ENCODE measurements around the gene RAB6B.

RAB6B gene

DNA sequence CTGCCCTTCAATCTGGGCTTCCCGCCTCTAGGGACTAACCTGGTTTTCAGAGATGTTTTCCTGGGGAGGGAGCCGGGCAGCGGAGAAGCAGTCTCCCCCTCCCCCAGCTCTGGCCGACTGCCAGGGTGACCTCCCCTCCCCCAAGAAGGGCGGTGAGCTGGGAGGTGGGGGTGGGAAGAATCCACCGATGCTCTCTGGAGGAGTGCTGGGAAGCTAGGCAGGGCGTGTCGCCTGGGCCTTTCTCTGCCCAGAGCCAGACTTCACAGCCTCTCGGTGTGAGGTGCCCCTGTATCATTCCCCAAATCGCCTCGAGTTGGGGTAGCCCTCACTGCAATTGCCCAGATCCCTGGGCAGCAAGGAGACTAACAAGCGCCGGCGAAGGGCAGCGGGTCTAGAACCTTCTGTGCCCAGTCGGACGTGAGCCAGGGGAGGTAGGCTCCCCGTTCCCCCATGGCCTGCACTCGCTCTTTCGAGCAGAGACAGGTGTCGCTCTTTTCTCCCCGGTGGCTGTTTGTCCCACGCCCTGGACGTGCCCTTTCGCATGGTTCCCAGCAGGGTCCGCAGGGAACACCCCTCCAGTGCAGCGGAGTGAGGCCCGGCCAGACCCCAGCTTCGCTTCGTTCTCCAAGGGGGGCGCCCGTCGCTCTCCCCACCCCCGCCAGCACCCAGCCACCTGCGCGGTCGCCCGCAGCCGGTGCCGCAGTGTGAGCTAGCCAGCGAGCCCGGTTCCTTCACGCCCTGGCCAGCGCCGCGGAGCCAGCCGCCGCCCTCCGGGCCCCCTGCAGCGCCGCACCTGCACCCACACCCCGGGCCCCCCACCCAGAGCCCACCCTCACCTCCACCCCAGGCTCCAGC, 1.1 kb downstream of the RAB6B start (continued):
- TF ChIP-seq, protein P1, sequence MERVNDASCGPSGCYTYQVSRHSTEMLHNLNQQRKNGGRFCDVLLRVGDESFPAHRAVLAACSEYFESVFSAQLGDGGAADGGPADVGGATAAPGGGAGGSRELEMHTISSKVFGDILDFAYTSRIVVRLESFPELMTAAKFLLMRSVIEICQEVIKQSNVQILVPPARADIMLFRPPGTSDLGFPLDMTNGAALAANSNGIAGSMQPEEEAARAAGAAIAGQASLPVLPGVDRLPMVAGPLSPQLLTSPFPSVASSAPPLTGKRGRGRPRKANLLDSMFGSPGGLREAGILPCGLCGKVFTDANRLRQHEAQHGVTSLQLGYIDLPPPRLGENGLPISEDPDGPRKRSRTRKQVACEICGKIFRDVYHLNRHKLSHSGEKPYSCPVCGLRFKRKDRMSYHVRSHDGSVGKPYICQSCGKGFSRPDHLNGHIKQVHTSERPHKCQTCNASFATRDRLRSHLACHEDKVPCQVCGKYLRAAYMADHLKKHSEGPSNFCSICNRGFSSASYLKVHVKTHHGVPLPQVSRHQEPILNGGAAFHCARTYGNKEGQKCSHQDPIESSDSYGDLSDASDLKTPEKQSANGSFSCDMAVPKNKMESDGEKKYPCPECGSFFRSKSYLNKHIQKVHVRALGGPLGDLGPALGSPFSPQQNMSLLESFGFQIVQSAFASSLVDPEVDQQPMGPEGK (CRISPR knock-in tag; IDR thresholded peaks at IDR 0.05; ENCODE audit: borderline replicate concordance), result no peak
- TF ChIP-seq, protein P2, sequence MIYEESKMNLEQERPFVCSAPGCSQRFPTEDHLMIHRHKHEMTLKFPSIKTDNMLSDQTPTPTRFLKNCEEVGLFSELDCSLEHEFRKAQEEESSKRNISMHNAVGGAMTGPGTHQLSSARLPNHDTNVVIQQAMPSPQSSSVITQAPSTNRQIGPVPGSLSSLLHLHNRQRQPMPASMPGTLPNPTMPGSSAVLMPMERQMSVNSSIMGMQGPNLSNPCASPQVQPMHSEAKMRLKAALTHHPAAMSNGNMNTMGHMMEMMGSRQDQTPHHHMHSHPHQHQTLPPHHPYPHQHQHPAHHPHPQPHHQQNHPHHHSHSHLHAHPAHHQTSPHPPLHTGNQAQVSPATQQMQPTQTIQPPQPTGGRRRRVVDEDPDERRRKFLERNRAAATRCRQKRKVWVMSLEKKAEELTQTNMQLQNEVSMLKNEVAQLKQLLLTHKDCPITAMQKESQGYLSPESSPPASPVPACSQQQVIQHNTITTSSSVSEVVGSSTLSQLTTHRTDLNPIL (CRISPR knock-in tag; IDR thresholded peaks at IDR 0.05; ENCODE audit: low read depth), result no peak
- no peak for TF ChIP-seq SNAI2 (CRISPR knock-in tag; IDR thresholded peaks at IDR 0.05)

DNA sequence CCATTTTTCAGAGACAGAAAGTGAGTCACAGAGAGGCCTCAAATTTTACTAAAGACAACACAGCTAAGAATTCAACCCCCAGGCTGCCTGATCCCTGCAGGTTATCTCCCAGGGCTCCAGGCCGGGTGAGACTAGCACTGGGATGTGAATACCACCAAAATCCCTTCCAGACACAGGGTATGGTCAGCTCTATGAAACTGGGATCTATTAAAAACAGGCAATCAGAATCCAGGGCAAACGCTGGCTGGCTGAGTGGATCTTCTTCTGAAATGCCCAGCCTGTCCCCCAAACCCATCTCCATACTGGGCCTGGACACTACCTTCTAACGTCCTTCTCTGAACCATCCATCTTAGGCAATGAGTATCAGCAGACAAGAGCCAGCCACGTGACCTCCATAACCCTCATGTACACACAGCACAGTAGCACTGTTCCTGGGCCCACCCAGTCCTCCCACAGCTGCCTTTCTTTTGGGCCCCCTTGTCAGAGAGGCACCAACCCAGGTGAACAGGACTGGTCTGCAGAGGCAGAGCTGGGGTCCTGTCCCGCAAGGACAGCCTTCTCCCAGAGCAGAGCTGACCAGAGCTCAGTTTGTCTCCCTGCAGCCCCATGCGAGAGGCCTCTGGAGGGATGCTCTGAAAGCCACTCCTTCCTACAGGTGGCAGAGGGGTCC, 1.9 kb downstream of the RAB6B start:
- ATAC-seq, result no peak
- TF ChIP-seq, protein P3, sequence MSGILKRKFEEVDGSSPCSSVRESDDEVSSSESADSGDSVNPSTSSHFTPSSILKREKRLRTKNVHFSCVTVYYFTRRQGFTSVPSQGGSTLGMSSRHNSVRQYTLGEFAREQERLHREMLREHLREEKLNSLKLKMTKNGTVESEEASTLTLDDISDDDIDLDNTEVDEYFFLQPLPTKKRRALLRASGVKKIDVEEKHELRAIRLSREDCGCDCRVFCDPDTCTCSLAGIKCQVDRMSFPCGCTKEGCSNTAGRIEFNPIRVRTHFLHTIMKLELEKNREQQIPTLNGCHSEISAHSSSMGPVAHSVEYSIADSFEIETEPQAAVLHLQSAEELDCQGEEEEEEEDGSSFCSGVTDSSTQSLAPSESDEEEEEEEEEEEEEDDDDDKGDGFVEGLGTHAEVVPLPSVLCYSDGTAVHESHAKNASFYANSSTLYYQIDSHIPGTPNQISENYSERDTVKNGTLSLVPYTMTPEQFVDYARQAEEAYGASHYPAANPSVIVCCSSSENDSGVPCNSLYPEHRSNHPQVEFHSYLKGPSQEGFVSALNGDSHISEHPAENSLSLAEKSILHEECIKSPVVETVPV (CRISPR knock-in tag; IDR thresholded peaks at IDR 0.05), result no peak
- TF ChIP-seq, protein P2 (CRISPR knock-in tag; IDR thresholded peaks at IDR 0.05; ENCODE audit: low read depth), result no peak
- TF ChIP-seq ZNF8 (CRISPR knock-in tag; IDR thresholded peaks at IDR 0.05) (no peak), BACH2 (CRISPR knock-in tag; IDR thresholded peaks at IDR 0.05; ENCODE audit: borderline replicate concordance) (no peak)

DNA sequence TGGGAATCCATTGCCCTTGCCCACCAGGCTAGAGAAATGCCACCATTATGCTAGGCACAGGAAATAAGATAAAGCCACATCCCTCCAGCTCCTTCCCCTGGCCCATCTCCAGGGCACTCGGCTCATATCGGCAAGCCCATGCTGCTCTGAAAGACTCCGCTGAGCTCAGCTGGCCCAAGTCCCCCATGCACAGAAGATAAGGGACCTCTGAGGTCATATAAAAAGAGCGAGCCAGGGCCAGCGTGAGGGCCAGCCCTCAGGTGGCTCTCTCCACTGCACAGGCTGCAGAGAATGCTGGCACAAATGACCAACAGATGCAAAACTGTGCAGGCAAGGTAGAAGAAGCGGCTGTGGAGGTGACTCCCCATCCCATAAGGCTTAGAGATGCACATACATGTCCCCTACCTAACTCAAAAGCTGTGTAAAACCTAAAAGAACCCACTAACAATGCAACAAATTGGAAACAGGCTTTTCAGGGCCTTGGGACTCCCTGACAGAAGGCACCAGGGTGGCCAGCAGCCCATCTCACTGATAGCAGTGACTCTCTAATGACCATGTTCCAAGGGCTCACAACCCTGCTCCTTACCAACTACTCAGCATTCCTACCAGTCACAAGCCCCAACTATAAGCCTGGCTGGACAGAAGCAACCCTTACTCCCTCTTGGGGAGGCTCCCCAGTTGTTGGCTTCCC, 3.0 kb downstream of the RAB6B start:
- no peak for ATAC-seq
- TF ChIP-seq OSR1 (CRISPR knock-in tag; IDR thresholded peaks at IDR 0.05) (no peak), ZC3H10 (CRISPR knock-in tag; IDR thresholded peaks at IDR 0.05) (no peak), GLIS3 (CRISPR knock-in tag; IDR thresholded peaks at IDR 0.05) (no peak), ZFP30 (CRISPR knock-in tag; IDR thresholded peaks at IDR 0.05) (no peak), PPARA (CRISPR knock-in tag; IDR thresholded peaks at IDR 0.05; ENCODE audit: borderline replicate concordance) (no peak), ESRRG (CRISPR knock-in tag; IDR thresholded peaks at IDR 0.05) (no peak), ZFP3 (CRISPR knock-in tag; IDR thresholded peaks at IDR 0.05) (no peak), ISL1 (CRISPR knock-in tag; IDR thresholded peaks at IDR 0.05) (no peak), SNAI2 (CRISPR knock-in tag; IDR thresholded peaks at IDR 0.05) (no peak), CSDC2 (CRISPR knock-in tag; IDR thresholded peaks at IDR 0.05) (no peak), BACH2 (CRISPR knock-in tag; IDR thresholded peaks at IDR 0.05; ENCODE audit: borderline replicate concordance) (no peak), TCF4 (CRISPR knock-in tag; IDR thresholded peaks at IDR 0.05; ENCODE audit: borderline replicate concordance) (no peak)
- TF ChIP-seq, protein P3 (CRISPR knock-in tag; IDR thresholded peaks at IDR 0.05), result no peak
- TF ChIP-seq, protein P4, sequence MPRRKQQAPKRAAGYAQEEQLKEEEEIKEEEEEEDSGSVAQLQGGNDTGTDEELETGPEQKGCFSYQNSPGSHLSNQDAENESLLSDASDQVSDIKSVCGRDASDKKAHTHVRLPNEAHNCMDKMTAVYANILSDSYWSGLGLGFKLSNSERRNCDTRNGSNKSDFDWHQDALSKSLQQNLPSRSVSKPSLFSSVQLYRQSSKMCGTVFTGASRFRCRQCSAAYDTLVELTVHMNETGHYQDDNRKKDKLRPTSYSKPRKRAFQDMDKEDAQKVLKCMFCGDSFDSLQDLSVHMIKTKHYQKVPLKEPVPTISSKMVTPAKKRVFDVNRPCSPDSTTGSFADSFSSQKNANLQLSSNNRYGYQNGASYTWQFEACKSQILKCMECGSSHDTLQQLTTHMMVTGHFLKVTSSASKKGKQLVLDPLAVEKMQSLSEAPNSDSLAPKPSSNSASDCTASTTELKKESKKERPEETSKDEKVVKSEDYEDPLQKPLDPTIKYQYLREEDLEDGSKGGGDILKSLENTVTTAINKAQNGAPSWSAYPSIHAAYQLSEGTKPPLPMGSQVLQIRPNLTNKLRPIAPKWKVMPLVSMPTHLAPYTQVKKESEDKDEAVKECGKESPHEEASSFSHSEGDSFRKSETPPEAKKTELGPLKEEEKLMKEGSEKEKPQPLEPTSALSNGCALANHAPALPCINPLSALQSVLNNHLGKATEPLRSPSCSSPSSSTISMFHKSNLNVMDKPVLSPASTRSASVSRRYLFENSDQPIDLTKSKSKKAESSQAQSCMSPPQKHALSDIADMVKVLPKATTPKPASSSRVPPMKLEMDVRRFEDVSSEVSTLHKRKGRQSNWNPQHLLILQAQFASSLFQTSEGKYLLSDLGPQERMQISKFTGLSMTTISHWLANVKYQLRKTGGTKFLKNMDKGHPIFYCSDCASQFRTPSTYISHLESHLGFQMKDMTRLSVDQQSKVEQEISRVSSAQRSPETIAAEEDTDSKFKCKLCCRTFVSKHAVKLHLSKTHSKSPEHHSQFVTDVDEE (CRISPR knock-in tag; IDR thresholded peaks at IDR 0.05), result no peak
- TF ChIP-seq, protein P5, sequence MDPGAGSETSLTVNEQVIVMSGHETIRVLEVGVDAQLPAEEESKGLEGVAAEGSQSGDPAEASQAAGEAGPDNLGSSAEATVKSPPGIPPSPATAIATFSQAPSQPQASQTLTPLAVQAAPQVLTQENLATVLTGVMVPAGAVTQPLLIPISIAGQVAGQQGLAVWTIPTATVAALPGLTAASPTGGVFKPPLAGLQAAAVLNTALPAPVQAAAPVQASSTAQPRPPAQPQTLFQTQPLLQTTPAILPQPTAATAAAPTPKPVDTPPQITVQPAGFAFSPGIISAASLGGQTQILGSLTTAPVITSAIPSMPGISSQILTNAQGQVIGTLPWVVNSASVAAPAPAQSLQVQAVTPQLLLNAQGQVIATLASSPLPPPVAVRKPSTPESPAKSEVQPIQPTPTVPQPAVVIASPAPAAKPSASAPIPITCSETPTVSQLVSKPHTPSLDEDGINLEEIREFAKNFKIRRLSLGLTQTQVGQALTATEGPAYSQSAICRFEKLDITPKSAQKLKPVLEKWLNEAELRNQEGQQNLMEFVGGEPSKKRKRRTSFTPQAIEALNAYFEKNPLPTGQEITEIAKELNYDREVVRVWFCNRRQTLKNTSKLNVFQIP (CRISPR knock-in tag; IDR thresholded peaks at IDR 0.05; ENCODE audit: borderline replicate concordance, low read depth), result no peak

Data from SK-N-SH treated with all-trans-retinoic acid at 6 μM for 48 hours (cell line).